Bronchial epithelial cell (primary cell): Measurements from ENCODE around the gene FAAP100. TPM values are rescaled to one million over a fixed set of nuclear protein-coding genes. Genes with fewer than 3 reads are reported as not detected.

ENCODE experiments used
- DNase-seq: peaks from one replicate; pipeline ENCODE4 v3.0.0-alpha.2; 2010; ENCODE audit warnings: low read depth
- FAIRE-seq: peaks from 2 replicates; lab custom pipeline; 2011; peaks lifted over from hg19 to GRCh38; lab: Jason Lieb, UNC
- H3K27me3 ChIP-seq: 2 replicates; pipeline ENCODE4 v1.5.1; 2011; ENCODE audit warnings: low read length; ENCODE audit not compliant: control insufficient read depth, insufficient read depth
- H3K36me3 ChIP-seq: 2 replicates; pipeline ENCODE4 v1.5.1; 2011; ENCODE audit warnings: low read length; ENCODE audit not compliant: control insufficient read depth, insufficient read depth
- H3K4me3 ChIP-seq: 2 replicates; pipeline ENCODE4 v1.5.1; 2011; ENCODE audit warnings: mild to moderate bottlenecking, low read depth, low read length, control low read depth
- CTCF ChIP-seq: IDR thresholded peaks from 2 replicates; pipeline ENCODE4 v1.5.1; 2011; ENCODE audit warnings: mild to moderate bottlenecking, moderate library complexity, low read length, control low read depth, inconsistent platforms; ENCODE audit not compliant: insufficient read depth, severe bottlenecking
- total RNA-seq: library from RNA; depleted of rRNA; stranded (reverse); fragments of >200 nt; gene quantifications from 2 replicates; pipeline ENCODE4 v1.2.1, GENCODE V29; 2014

FAAP100 gene
- total RNA-seq, 1 donor from 2014 or later, result 10.5 TPM

- Histone ChIP-seq H3K4me3 (peak overlapping the region; percentile 45), H3K27me3 (no peaks in the 10 kb centered on the region), H3K36me3 (peaks cover 2% of the 10 kb centered on the region)
- peak; percentile 79 for TF ChIP-seq CTCF
- DNase-seq, result peak; percentile 31
- FAIRE-seq, result no peak
These were observed 32.7 kb downstream of the FAAP100 start for GRCh38 chr17:81519284-81520020.

- peak; percentile 35 for DNase-seq
- no peak for FAIRE-seq
- no peak for TF ChIP-seq CTCF
- Histone ChIP-seq H3K27me3 (no peaks in the 10 kb centered on the region), H3K4me3 (peak overlapping the region; percentile 45), H3K36me3 (peaks cover 2% of the 10 kb centered on the region)
These were observed 33.3 kb downstream of the FAAP100 start for GRCh38 chr17:81518785-81519283.

- no peak for FAIRE-seq
- Histone ChIP-seq H3K27me3 (no peaks in the 10 kb centered on the region), H3K36me3 (peaks cover 2% of the 10 kb centered on the region), H3K4me3 (peak overlapping the region; percentile 45)
- no peak for DNase-seq
- TF ChIP-seq CTCF, result no peak
These were observed 33.9 kb downstream of the FAAP100 start for GRCh38 chr17:81518113-81518784.

- no peaks in the 10 kb centered on the region for H3K27me3 ChIP-seq
- H3K36me3 ChIP-seq, result peaks cover 2% of the 10 kb centered on the region
- no peak overlapping the region for H3K4me3 ChIP-seq
- DNase-seq (no peak), FAIRE-seq (no peak)
- TF ChIP-seq CTCF, result no peak
These were observed 34.6 kb downstream of the FAAP100 start for GRCh38 chr17:81517339-81518112.

GRCh38 chr17:81517009-81517338 lies 35.2 kb downstream of the FAAP100 start:
- Histone ChIP-seq H3K4me3 (no peak overlapping the region), H3K27me3 (no peaks in the 10 kb centered on the region), H3K36me3 (peaks cover 5% of the 10 kb centered on the region)
- no peak for TF ChIP-seq CTCF
- FAIRE-seq, result no peak
- no peak for DNase-seq
